ENCODE measurements around the gene ST7. TPM values are rescaled to one million over a fixed set of nuclear protein-coding genes. Genes with fewer than 3 reads are reported as not detected.
A peak's percentile ranks its signal among the peaks of the same experiment; 100 is the strongest.
"Not testable (repeated sequence)": the region's sequence is repeated elsewhere in the genome, so short reads cannot be mapped to it uniquely, and the experiment has no call there.

The ST7 gene
- polyA plus RNA-seq, 1 donor from 2014 or later, result 4.4 TPM

DNA sequence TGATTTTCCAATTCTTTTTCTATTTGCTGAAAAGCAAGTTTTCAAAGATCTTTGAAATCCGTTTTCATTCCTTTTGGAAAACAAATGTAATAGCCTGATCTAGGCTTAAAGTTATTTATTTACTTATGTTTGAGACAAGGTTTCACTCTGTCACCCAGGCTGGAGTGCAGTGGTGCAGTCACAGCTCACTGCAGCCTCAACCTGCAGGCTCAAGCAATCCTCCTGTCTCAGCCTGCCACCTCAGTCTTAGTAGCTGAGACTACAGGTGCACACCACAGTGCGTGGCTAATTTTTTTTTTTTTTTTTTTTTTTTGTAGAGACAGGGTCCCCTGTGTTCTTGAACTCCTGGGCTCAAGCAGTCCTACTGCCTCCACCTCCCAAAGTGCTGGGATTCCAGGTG, 4.6 kb downstream of the ST7 start:
- Mint-ChIP-seq H3K27ac (no peak overlapping the region), H3K27me3 (no peaks in the 10 kb centered on the region)

DNA sequence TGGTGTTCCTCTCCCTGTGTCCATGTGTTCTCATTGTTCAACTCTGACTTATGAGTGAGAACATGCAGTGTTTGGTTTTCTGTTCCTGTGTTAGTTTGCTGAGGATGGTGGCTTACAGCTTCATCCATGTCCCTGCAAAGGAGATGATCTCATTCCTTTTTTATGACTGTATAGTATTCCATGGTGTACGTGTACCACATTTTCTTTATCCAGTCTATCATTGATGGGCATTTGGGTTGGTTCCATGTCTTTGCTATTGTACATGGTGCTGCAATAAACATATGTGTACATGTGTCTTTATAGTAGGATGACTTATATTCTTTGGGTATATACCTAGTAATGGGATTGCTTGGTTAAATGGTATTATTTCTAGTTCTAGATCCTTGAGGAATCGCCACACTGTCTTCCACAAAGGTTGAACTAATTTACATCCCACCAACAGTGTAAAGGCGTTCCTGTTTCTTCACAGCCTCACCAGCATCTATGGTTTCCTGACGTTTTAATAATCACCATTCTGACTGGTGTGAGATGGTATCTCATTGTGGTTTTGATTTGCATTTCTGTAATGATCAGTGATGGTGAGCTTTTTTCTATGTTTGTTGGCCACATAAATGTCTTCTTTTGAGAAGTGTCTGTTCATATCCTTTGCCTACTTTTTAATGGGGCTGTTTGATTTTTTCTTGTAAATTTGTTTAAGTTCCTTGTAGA, 8.8 kb downstream of the ST7 start:
- H3K36me3 Mint-ChIP-seq, H3K27me3 Mint-ChIP-seq, H3K9me3 Mint-ChIP-seq, H3K27ac Mint-ChIP-seq, H3K4me1 Mint-ChIP-seq: not testable (repeated sequence)
- H3K4me3 Mint-ChIP-seq, result peak overlapping the region in 1 of 4 donors; percentile 27

More for the DNA sequence above, 4.6 kb downstream of the ST7 start:
- Mint-ChIP-seq H3K36me3 (no peaks in the 10 kb centered on the region), H3K9me3 (no peaks in the 10 kb centered on the region), H3K4me1 (peaks cover 14 to 27% (median 22%) of the 10 kb centered on the region in 3 donors), H3K4me3 (no peak overlapping the region)

DNA sequence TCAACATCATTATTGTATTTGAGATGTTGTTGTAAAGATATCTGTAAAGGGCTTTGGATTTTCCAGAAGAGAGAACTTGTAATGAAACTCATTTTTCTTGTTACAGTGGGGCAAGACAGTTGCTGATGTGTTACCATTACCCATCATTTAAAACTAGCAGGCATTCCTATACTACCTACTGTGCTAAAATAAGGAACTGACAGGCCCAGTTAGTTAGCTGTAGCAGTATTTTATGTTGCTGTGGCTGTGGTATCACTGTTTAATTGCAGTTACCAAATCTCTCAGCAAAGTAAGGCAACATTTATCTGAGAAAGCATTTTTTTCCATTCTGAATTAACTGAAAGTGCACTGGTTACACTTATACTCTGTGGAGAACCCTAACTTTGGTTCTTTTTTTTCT, 9.9 kb downstream of the ST7 start:
- Mint-ChIP-seq H3K27ac (no peak overlapping the region), H3K27me3 (no peaks in the 10 kb centered on the region), H3K9me3 (no peaks in the 10 kb centered on the region), H3K36me3 (no peaks in the 10 kb centered on the region), H3K4me3 (no peak overlapping the region), H3K4me1 (peaks cover 0 to 9% (median 4%) of the 10 kb centered on the region in 3 donors)

DNA sequence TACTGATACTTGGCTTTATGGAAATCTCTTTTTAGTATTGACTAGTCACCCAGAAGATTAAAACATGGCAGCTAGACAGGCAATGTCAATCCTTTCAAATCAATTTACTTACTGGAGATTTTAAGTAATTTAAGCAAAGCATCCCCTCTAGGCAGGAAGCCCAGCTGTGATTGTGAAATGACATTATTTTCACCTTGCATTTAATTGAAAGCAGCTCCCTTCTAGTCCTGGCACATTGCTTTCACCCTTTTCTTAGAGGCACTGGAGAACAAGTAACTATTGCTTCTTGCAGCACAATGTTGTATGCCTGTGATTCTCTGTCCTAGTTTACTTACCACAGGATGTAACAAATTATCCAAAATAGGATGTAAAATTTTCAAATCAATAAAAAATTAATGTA, 13.3 kb downstream of the ST7 start:
- Mint-ChIP-seq H3K27ac (no peak overlapping the region), H3K27me3 (no peaks in the 10 kb centered on the region), H3K4me3 (no peak overlapping the region), H3K4me1 (peaks cover 0 to 10% (median 9%) of the 10 kb centered on the region in 3 donors), H3K36me3 (no peaks in the 10 kb centered on the region), H3K9me3 (no peaks in the 10 kb centered on the region)

DNA sequence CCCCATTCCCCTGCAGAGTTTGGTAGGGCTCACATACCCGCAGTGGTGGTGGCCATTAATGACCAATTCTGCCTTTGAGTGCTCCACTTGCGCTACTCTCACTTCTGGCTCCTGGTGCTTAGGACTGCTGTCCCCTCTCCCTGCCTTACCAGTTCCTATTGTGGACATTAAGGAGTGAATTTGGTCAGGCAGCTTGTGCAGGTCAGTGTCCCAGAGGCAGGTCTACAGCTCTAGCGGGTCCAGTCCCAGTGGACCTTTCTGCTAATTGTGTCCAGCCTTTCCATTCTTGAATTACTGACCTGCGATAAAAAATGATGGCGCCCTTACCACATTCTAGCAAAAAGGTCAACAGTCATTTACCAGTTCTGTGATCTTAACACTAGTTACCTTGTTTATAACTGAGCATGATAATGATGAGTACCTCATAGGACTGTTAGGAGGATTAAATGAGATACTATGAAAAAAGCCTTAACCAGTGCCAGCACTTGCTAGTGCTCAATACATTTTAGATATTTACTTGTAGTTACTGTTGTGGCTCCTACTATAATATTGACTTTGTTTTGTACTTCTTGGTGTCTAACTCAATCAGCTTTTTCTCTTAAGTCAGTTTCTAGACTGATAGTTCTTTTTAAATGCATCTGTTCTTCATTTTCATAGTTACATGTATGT, 14.1 kb downstream of the ST7 start:
- no peaks in the 10 kb centered on the region for H3K27me3 Mint-ChIP-seq

DNA sequence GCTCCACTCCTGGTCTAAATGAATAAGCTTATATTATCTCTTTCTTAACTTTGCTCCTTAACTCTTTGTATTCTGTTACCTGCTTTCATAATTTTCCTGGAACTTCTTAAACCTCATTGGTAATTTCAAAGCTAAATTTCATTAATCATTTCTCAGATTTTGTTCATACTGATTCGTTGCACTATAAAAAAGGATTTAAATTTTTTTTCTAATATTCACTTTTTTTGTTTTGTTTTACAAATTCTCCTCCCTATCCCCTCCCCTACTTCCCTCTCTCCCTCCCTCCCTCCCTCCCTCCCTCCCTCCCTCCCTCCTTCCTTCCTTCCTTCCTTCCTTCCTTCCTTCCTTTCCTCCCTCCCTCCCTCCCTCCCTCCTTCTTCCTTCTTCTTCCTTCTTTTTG, 14.7 kb downstream of the ST7 start:
- H3K9me3 Mint-ChIP-seq, result no peaks in the 10 kb centered on the region
- H3K4me1 Mint-ChIP-seq, result peaks cover 0 to 11% (median 7%) of the 10 kb centered on the region in 3 donors
- no peak overlapping the region for H3K27ac Mint-ChIP-seq
- H3K27me3 Mint-ChIP-seq, result no peaks in the 10 kb centered on the region
- H3K36me3 Mint-ChIP-seq, result no peaks in the 10 kb centered on the region
- no peak overlapping the region for H3K4me3 Mint-ChIP-seq

More for the DNA sequence above, 14.1 kb downstream of the ST7 start:
- no peaks in the 10 kb centered on the region for H3K9me3 Mint-ChIP-seq
- H3K27ac Mint-ChIP-seq, result peak overlapping the region in 1 of 3 donors; percentile 27
- H3K4me3 Mint-ChIP-seq, result no peak overlapping the region
- H3K4me1 Mint-ChIP-seq, result peaks cover 0 to 16% (median 8%) of the 10 kb centered on the region in 3 donors
- H3K36me3 Mint-ChIP-seq, result no peaks in the 10 kb centered on the region

DNA sequence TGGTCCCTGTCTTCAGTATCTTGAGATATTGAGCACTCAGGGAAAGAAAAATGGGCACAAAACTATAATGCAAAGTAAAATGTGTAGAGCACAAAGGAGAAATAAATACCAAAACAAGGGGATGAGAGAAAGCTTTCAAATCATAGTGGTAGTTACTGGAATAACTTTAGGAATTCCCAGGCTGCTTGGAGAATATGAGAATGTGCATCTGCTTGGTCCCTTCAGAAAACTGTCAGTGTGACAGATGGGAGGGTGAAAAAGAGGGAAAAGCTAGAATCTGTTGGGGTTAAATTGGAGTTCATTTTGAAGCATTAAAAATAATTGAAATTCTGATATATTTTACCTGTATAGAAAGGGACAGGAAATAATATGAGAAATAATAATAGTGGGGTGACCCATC, 15.3 kb downstream of the ST7 start:
- Mint-ChIP-seq H3K4me1 (peaks cover 0 to 11% (median 6%) of the 10 kb centered on the region in 3 donors), H3K36me3 (no peaks in the 10 kb centered on the region), H3K27ac (no peak overlapping the region), H3K4me3 (no peak overlapping the region), H3K27me3 (no peaks in the 10 kb centered on the region), H3K9me3 (no peaks in the 10 kb centered on the region)

DNA sequence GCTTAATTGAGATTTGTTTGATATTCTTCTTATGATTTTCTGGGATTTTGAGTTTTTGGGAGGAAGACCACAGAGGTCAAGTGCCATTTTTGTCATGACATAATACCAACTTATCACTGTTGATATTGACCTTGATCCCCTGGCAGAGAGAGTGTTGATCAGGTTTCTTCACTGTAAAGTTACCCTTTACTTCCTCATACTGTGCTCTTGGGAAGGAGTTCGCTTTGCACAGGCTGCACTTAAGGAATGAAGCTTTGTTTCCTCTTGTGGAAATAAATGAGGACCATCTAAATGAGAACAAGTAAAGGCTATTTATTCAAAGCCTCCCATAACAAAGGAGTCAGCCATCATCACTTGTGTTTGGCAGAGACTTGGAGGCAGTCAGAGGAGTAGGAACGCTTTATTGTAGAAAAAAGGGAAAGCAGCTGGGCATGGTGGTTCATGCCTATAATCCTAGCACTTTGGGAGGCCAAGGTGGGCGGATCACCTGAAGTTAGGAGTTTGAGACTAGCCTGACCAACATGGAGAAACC, 16.1 kb downstream of the ST7 start:
- Mint-ChIP-seq H3K4me3 (no peak overlapping the region), H3K4me1 (peaks cover 0 to 11% (median 6%) of the 10 kb centered on the region in 3 donors), H3K9me3 (no peaks in the 10 kb centered on the region), H3K27ac (no peak overlapping the region), H3K27me3 (no peaks in the 10 kb centered on the region), H3K36me3 (no peaks in the 10 kb centered on the region)

DNA sequence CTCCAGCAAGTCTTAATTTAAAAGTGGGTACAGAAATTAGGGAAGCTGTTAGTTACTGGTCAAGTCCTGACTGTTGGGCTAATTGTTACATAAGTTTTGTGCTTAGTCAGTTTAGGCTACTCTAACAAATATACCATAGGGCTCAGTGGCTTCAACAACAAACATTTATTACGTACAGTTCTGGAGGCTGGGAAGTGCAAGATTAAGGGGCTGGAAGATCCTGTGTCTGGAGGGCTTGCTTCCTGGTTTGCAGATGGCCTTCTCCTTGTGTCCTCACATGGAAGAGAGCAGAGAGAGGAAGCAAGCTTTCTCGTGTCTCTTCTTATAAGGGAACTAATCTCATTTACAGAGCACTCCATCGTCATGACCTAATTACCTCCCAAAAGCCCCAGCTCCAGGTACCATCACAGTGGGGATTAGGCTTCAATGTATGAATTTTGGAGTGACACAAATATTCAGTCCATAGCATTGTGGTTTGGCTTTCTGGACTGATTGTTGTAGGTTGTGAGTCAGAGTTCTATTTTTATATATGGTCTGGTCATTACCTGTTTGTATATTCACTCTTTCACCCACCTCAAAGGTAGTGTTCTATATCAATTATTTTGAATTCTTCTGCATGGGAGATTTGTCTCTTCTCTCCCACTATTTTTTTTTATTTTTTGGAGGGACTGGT, 17.1 kb downstream of the ST7 start:
- H3K27me3 Mint-ChIP-seq, result no peaks in the 10 kb centered on the region
- H3K4me1 Mint-ChIP-seq, result peaks cover 0 to 11% (median 6%) of the 10 kb centered on the region in 3 donors
- H3K36me3 Mint-ChIP-seq, result no peaks in the 10 kb centered on the region
- no peak overlapping the region for H3K4me3 Mint-ChIP-seq
- H3K9me3 Mint-ChIP-seq, result peaks cover 0 to 2% (median 0%) of the 10 kb centered on the region in 3 donors
- no peak overlapping the region for H3K27ac Mint-ChIP-seq

DNA sequence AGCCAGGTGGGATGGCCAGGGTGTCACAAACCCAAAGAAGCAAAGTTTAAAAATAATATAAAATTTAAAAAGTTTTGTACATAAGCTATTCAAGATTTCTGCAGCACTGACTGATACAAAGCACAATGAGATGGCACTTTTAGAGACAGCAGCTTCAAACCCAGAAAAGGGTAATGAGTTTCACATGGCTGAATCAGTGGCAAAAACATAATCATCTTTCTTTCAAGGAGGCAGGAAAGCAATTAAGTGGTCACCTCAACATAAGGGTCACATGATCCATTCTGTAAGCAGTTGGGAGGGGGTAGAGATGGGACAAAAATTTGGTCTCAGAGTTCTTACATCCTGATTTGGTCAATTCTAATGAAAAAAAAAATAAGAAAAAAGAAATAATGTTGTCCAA, 17.9 kb downstream of the ST7 start:
- H3K4me1 Mint-ChIP-seq, result peaks cover 0 to 11% (median 6%) of the 10 kb centered on the region in 3 donors
- H3K4me3 Mint-ChIP-seq, H3K36me3 Mint-ChIP-seq, H3K9me3 Mint-ChIP-seq, H3K27me3 Mint-ChIP-seq, H3K27ac Mint-ChIP-seq: not testable (repeated sequence)

DNA sequence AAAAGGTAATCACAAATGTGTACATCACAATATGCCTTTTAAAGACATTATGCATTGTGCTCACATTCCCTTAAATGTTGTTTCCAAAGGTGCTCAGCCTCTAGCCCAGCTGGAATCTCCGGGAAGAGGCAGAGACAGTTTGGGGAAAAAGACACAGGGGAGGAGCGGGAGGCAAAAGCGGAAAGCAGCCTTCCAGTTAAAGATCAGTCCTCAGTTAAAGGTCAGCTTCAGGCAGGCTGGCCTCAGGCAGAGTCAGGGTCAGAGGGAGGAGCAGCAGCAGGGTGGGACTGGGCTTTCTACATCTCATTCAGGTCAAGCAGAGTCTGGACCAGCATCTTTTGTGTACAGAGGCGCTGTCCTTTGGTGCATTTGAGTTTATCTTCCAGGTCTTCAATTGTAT, 18.6 kb downstream of the ST7 start:
- peak overlapping the region in 1 of 4 donors; percentile 56 for H3K4me3 Mint-ChIP-seq
- H3K4me1 Mint-ChIP-seq, result peaks cover 0 to 11% (median 6%) of the 10 kb centered on the region in 3 donors
- peaks cover 0 to 2% (median 0%) of the 10 kb centered on the region in 3 donors for H3K9me3 Mint-ChIP-seq
- no peaks in the 10 kb centered on the region for H3K27me3 Mint-ChIP-seq
- no peaks in the 10 kb centered on the region for H3K36me3 Mint-ChIP-seq
- no peak overlapping the region for H3K27ac Mint-ChIP-seq

DNA sequence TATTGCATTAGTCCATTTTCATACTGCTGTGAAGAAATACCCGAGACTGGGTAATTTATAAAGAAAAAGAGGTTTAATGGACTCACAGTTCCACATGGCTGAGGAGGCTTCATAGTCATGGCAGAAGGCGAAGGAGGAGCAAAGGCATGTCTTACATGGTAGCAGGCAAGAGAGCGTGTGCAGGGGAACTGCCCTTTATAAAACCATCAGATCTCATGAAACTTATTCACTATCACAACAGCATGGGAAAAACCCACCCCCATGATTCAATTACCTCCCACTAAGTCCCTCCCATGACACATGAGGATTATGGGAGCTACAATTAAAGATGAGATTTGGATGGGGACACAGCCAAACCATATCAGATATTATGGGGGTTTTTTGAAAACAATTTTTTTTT, 21.7 kb downstream of the ST7 start:
- H3K27ac Mint-ChIP-seq, H3K4me1 Mint-ChIP-seq, H3K4me3 Mint-ChIP-seq, H3K36me3 Mint-ChIP-seq, H3K27me3 Mint-ChIP-seq, H3K9me3 Mint-ChIP-seq: not testable (repeated sequence)

DNA sequence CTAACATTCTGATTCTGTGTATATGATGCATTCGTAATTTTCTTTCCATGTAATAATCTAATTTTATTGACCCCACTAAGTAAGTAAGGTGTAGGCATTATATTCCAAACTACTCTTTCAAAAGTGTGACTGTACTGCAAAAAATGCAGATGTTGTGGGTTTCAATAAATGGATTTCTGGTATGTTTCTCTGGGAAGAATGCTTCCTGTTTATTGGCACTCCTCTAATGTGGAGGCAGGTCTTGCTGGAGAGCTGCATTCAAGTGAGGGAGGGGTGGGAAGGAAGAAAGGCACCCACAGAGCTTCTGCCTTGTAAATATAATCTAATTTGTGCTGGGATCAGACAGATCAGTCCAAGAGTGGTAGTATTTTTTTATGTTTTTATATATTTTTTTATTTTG, 23.9 kb downstream of the ST7 start:
- no peaks in the 10 kb centered on the region for H3K27me3 Mint-ChIP-seq
- H3K36me3 Mint-ChIP-seq, result no peaks in the 10 kb centered on the region
- H3K27ac Mint-ChIP-seq, result peak overlapping the region in 1 of 3 donors; percentile 35
- H3K4me1 Mint-ChIP-seq, result peaks cover 0 to 2% (median 1%) of the 10 kb centered on the region in 3 donors
- no peak overlapping the region for H3K4me3 Mint-ChIP-seq
- peaks cover 0 to 2% (median 0%) of the 10 kb centered on the region in 3 donors for H3K9me3 Mint-ChIP-seq

DNA sequence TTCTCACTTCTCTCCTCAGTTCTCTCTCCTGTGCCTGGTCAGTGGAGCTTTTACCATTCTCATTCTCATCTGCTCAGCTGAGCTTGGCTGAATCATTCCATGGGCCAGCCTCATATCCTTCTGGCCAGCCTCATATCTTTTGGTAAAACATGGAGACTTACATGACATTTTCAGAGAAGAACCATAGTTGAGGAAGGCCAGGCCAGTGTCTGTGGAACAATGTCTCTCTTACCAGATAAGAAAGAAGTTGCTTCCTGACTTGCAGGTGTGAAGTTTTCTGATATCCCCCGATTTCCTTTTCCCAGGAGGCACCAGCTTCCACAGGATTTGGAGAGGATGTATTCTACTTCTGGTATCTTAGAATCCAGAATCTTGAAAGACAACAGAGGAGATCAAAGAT, 24.7 kb downstream of the ST7 start:
- Mint-ChIP-seq H3K9me3 (peaks cover 0 to 2% (median 0%) of the 10 kb centered on the region in 3 donors), H3K27ac (no peak overlapping the region), H3K4me3 (no peak overlapping the region), H3K4me1 (peaks cover 0 to 1% (median 0%) of the 10 kb centered on the region in 3 donors), H3K27me3 (no peaks in the 10 kb centered on the region), H3K36me3 (no peaks in the 10 kb centered on the region)

DNA sequence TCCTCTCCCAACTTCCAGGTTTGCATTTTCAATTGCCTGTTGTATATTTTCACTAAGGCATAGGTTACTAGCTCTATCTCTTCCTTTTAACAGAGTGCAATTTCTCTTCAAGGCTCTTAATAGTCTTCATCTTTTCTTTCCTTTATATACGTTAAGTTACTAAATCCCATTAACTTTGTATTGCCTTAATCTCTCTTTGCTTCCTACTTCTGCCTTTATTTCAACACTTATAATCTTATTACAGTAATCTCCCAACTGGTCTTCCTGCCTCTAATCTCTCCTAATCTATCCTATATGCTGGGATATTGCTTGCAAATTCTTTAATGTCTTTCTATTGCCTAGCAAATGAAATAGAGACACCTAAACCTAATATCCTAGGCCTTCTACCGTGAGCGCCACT, 26.1 kb downstream of the ST7 start:
- peaks cover 0 to 2% (median 0%) of the 10 kb centered on the region in 3 donors for H3K9me3 Mint-ChIP-seq

More for the DNA sequence above, 26.1 kb downstream of the ST7 start:
- Mint-ChIP-seq H3K4me3 (no peak overlapping the region), H3K36me3 (no peaks in the 10 kb centered on the region), H3K4me1 (peaks cover 0 to 1% (median 0%) of the 10 kb centered on the region in 3 donors), H3K27me3 (no peaks in the 10 kb centered on the region), H3K27ac (no peak overlapping the region)
